COLO668 (cell line): ENCODE results near the gene CDC42EP1.
A peak's percentile ranks its signal among the peaks of the same experiment; 100 is the strongest.
"Not testable (repeated sequence)": the region's sequence is repeated elsewhere in the genome, so short reads cannot be mapped to it uniquely, and the experiment has no call there.

Source experiments
- DNase-seq: peaks from one replicate; lab custom pipeline; 2025; ENCODE audit not compliant: unreplicated experiment; lab: John Stamatoyannopoulos, UW

CDC42EP1 gene

GRCh38 chr22:37575490-37576003 is 15.3 kb downstream of the CDC42EP1 start:
- no peak for DNase-seq

GRCh38 chr22:37578002-37578401 is 17.7 kb downstream of the CDC42EP1 start:
- no peak for DNase-seq

GRCh38 chr22:37581504-37581903 is 21.2 kb downstream of the CDC42EP1 start:
- DNase-seq, result no peak

- DNase-seq, result no peak
These were observed 22.2 kb downstream of the CDC42EP1 start for GRCh38 chr22:37582526-37582925.

- DNase-seq, result no peak
These were observed 28.4 kb downstream of the CDC42EP1 start for GRCh38 chr22:37588546-37589215.

GRCh38 chr22:37589636-37590035 is 29.4 kb downstream of the CDC42EP1 start:
- no peak for DNase-seq

- DNase-seq, result not testable (repeated sequence)
These were observed 30.8 kb downstream of the CDC42EP1 start for GRCh38 chr22:37591081-37591480.

- DNase-seq, result no peak
These were observed 31.6 kb downstream of the CDC42EP1 start for GRCh38 chr22:37591823-37592404.

- peak; percentile 19 for DNase-seq
These were observed 34.0 kb downstream of the CDC42EP1 start for GRCh38 chr22:37594237-37594636.

- DNase-seq, result no peak
These were observed 38.9 kb downstream of the CDC42EP1 start for GRCh38 chr22:37599153-37599552.

GRCh38 chr22:37601203-37601539 is 40.9 kb downstream of the CDC42EP1 start:
- DNase-seq, result no peak

GRCh38 chr22:37601540-37602442 is 41.5 kb downstream of the CDC42EP1 start:
- DNase-seq, result no peak

GRCh38 chr22:37602546-37603277 is 42.4 kb downstream of the CDC42EP1 start:
- DNase-seq, result not testable (repeated sequence)

- DNase-seq, result no peak
These were observed 43.8 kb downstream of the CDC42EP1 start for GRCh38 chr22:37604074-37604473.

- no peak for DNase-seq
These were observed 44.6 kb downstream of the CDC42EP1 start for GRCh38 chr22:37604875-37605274.

- peak; percentile 94 for DNase-seq
These were observed 47.0 kb downstream of the CDC42EP1 start for GRCh38 chr22:37607010-37607934.

GRCh38 chr22:37607935-37608476 is 47.7 kb downstream of the CDC42EP1 start:
- DNase-seq, result no peak

GRCh38 chr22:37608477-37609239 is 48.4 kb downstream of the CDC42EP1 start, which contains the start of gene GGA1:
Gene GGA1, plus strand, starts transcription at chr22:37608834. Its CDS starts 27 bp downstream, at chr22:37608861.
- peak; percentile 96 for DNase-seq
